SH-SY5Y (cell line): ENCODE data around the gene MRPS25.

Source experiments
- GATA2 ChIP-seq: IDR thresholded peaks from 2 replicates; pipeline ENCODE4 v1.6.1; 2011; ENCODE audit warnings: mild to moderate bottlenecking, low read depth, low read length
- GATA3 ChIP-seq: IDR thresholded peaks from 2 replicates; pipeline ENCODE4 v1.6.1; 2011; ENCODE audit warnings: low read depth, mild to moderate bottlenecking, low read length, moderate library complexity

Gene MRPS25

GRCh38 chr3:15064299-15064834 lies 748 bp downstream of the MRPS25 start:
- TF ChIP-seq GATA2, result no peak
- no peak for TF ChIP-seq GATA3

GRCh38 chr3:15063656-15064286 lies 1.3 kb downstream of the MRPS25 start:
- TF ChIP-seq GATA3 (no peak), GATA2 (no peak)

- no peak for TF ChIP-seq GATA2
Measured at GRCh38 chr3:15063238-15063637, 1.9 kb downstream of the MRPS25 start.

GRCh38 chr3:15060029-15060428 lies 5.1 kb downstream of the MRPS25 start:
- TF ChIP-seq GATA2 (no peak), GATA3 (no peak)

- TF ChIP-seq GATA2 (no peak), GATA3 (no peak)
Measured at GRCh38 chr3:15056676-15057404, 8.3 kb downstream of the MRPS25 start.

- TF ChIP-seq GATA3 (no peak), GATA2 (no peak)
Measured at GRCh38 chr3:15055019-15055557, 10.0 kb downstream of the MRPS25 start.

GRCh38 chr3:15053541-15053940 lies 11.6 kb downstream of the MRPS25 start:
- TF ChIP-seq GATA3 (no peak), GATA2 (no peak)

- TF ChIP-seq GATA3 (no peak), GATA2 (0 out of 2 replicates have a peak, but pooled peaks have one; percentile 15)
Measured at GRCh38 chr3:15052335-15053242, 12.5 kb downstream of the MRPS25 start.

- no peak for TF ChIP-seq GATA3
- no peak for TF ChIP-seq GATA2
Measured at GRCh38 chr3:15051531-15051930, 13.6 kb downstream of the MRPS25 start.

- TF ChIP-seq GATA2, result no peak
- TF ChIP-seq GATA3, result no peak
Measured at GRCh38 chr3:15050405-15051092, 14.6 kb downstream of the MRPS25 start.

- no peak for TF ChIP-seq GATA2
- TF ChIP-seq GATA3, result no peak
Measured at GRCh38 chr3:15049584-15049983, 15.5 kb downstream of the MRPS25 start.

GRCh38 chr3:15045667-15046066 lies 19.4 kb downstream of the MRPS25 start:
- no peak for TF ChIP-seq GATA3
- no peak for TF ChIP-seq GATA2

- TF ChIP-seq GATA3, result no peak
Measured at GRCh38 chr3:15044326-15044725, 20.8 kb downstream of the MRPS25 start.
